Activated T-cell treated with anti-CD3 and anti-CD28 coated beads for 1 hour (primary cell): ENCODE measurements around the gene SLAMF7.
"Not testable (repeated sequence)": the region's sequence is repeated elsewhere in the genome, so short reads cannot be mapped to it uniquely, and the experiment has no call there.

Experiments
- DNase-seq: peaks from one replicate; pipeline ENCODE4 v3.0.0-alpha.2; 2020; ENCODE audit warnings: low read depth

SLAMF7 gene, protein sequence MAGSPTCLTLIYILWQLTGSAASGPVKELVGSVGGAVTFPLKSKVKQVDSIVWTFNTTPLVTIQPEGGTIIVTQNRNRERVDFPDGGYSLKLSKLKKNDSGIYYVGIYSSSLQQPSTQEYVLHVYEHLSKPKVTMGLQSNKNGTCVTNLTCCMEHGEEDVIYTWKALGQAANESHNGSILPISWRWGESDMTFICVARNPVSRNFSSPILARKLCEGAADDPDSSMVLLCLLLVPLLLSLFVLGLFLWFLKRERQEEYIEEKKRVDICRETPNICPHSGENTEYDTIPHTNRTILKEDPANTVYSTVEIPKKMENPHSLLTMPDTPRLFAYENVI

DNA sequence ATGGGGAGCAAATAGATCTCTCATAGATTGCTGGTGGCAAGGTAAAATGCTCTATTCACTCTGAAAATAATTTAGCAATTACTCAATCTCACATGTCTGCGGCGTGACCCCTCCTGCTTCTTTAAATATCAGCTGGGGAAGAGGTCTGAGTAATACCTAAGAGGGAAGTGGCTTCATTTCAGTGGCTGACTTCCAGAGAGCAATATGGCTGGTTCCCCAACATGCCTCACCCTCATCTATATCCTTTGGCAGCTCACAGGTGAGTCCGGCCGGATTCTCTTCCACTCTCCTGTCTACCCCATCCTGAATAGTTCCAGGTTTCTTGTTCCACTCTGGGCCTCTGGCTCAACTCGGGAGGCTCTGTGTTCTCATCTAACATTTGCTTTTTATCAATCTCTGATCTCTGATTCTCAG, at the start of gene SLAMF7:
Gene SLAMF7, plus strand, starts transcription at position 150 of the 414 bp plus-strand sequence. Its CDS starts 55 bp downstream, at position 205.
- no peak for DNase-seq

DNA sequence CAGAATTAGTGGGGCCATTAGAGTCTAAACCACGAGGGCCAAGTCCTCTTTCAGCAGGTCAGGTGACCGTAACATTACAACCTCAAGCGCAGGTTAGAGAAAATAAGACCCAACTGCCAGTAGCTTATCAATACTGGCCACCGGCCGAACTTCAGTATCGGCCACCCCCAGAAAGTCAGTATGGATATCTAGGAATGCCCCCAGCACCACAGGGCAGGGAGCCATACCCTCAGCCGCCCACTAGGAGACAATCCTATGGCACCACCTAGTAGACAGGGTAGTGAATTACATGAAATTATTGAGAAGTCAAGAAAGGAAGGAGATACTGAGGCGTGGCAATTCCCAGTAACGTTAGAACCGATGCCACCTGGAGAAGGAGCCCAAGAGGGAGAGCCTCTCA, 46.7 kb upstream of the SLAMF7 start:
- DNase-seq, result not testable (repeated sequence)

- no peak for DNase-seq
These were observed 36.9 kb upstream of the SLAMF7 start for GRCh38 chr1:160702100-160702499.

- no peak for DNase-seq
These were observed 34.8 kb upstream of the SLAMF7 start for GRCh38 chr1:160704250-160704649.

DNA sequence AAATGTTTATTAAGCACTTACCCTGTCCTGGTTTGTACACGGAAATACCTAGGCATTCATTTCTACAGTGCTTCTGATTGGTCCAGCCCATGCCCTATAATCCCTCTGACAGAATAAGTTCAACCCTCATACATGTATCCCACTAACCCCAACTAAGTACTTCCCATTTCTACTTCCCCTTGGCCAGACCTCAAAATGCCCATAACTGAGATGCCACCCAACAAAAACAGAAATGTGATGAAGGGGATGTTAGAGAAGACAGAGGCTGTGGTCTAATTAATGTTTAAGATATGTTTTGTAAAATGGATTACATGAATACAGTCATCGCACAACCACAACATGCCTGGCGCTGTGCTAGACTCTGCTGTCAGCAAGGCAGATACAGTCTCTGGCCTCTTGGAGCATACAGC, 33.8 kb upstream of the SLAMF7 start:
- DNase-seq, result not testable (repeated sequence)

- no peak for DNase-seq
These were observed 33.3 kb upstream of the SLAMF7 start for GRCh38 chr1:160705742-160706141.

DNA sequence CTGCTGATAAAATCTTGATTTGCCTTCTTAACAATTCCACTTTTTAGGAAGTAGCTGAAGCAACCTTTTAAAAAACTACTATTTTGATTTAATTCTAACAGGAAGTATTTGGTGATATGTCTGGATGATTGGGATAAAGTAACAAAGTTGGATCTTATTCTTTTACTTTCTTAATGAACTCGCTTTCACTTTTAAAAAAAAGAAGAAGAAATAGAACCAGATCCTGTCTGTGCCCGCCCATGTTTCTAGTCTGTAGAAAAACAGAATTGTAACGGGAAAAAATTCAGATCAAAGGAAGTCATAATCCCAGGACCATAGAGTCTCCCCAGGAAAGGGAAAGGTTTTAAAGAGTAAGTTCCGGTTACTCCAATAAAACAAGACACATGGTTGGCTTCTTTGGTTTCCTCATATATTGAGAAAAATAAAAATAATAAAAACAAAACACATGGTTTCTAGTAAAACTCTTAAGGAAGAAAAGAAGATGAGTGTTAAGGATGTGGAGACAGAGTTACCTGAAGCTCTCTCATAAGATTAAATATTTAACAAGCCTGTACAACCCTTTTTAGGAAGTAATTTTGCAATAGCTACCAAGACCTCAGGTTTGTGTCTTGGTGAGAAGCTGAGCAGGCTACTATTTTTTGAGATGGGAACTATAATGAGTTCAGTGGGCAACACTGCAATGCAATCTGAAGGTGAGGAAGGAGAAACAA, 32.4 kb upstream of the SLAMF7 start:
- no peak for DNase-seq

DNA sequence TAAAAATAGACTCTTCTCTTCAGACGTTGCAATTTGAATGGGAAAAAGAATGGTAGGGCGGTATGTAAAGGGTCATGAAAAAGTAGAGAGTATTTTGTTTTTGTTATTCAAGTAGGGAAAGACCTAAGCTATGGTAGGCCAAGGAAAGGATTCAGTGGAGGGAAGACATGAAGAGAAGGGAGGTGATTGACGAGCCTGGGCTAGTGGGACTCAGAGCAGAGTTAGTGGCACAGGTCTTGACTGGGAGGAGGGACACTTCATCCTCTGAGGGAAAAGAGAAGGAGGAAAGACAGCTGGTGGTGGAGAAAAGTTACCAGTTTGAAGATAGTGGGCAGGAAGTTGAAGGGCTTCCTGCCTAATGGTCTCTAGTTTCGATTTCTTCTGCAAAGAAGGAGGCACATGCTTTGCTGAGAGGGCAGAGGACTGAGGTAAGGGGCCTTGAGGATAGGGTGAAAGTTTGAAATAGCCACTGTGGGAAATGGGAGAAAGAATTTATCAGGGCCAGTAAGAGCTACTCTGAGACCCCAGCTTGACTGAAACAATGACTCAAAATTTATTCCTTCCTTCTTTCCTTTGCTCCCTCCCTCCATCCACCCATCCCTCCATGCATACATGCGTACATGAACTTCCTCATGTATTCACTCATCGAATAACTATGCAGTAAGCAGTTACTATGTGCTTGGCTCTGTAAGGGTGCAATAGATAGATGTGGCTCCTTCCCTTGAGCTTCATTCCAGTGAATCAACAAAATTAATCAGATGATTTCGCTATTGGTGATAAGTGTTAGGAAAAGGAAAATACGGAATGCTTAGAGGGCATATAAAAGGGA, 31.6 kb upstream of the SLAMF7 start:
- no peak for DNase-seq

DNA sequence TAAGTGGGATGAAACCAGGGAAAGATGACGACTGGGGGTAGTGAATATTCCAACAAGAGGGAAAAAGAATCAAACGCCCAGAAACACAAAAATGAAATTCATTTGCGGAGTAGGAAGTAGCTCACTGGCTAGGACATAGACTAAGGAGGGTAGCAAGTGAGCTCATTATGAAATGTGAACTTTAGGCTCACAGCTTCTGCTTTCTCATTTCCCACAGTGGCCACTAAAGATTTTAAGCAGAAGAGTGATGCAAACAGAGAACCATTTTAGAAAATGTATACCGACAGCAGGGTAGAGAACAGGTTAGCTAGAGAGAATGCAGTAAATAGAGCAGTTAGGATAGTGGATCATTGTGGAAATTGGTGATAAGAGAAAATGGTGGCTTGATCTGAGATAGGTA, 30.9 kb upstream of the SLAMF7 start:
- no peak for DNase-seq

GRCh38 chr1:160708801-160709200, 30.2 kb upstream of the SLAMF7 start:
- DNase-seq, result no peak

- no peak for DNase-seq
These were observed 29.3 kb upstream of the SLAMF7 start for GRCh38 chr1:160709715-160710114.

DNA sequence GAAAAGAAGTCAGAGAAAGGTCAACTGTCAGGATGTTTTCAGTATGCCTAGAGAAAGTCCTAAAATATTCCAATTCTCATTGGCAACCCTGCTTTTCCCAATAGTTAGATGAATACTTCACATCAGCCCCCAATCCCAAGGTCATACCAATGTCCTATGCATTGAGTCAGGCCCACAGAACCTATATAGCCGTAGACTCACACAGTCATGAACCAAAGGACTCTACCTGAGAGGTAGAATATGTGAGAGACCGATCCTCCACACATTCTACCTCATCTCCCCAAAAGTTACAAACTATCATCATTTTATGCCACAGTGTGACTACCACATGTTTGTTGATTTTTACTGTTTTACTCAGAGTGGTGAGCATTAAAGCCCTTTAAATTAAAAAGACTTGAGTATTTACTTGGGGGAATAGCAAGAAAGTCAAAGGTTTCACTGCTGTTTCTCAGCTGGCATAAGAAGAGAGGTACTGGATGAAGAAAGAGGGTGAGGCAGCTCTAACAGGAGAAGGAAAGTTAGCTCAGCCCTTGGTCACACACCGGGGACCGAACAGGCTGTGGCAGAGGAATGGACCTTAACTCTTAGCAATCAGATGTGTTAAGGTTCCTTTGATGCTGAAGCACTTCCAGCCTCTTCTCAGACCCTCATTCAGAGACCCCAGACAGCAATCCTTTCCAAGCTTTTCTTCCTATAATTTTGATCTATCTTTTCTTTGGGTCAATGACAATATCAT, 28.4 kb upstream of the SLAMF7 start:
- no peak for DNase-seq

- DNase-seq, result no peak
These were observed 27.8 kb upstream of the SLAMF7 start for GRCh38 chr1:160711276-160711601.

- peak; percentile 28 for DNase-seq
These were observed 27.3 kb upstream of the SLAMF7 start, which contains the start of gene CD48 for GRCh38 chr1:160711602-160712311. Gene CD48, minus strand, starts transcription at chr1:160711822. Its CDS starts 59 bp downstream, at chr1:160711763.

- DNase-seq, result not testable (repeated sequence)
These were observed 26.4 kb upstream of the SLAMF7 start for GRCh38 chr1:160712525-160713080.

GRCh38 chr1:160713161-160713560, 25.9 kb upstream of the SLAMF7 start:
- DNase-seq, result no peak

DNA sequence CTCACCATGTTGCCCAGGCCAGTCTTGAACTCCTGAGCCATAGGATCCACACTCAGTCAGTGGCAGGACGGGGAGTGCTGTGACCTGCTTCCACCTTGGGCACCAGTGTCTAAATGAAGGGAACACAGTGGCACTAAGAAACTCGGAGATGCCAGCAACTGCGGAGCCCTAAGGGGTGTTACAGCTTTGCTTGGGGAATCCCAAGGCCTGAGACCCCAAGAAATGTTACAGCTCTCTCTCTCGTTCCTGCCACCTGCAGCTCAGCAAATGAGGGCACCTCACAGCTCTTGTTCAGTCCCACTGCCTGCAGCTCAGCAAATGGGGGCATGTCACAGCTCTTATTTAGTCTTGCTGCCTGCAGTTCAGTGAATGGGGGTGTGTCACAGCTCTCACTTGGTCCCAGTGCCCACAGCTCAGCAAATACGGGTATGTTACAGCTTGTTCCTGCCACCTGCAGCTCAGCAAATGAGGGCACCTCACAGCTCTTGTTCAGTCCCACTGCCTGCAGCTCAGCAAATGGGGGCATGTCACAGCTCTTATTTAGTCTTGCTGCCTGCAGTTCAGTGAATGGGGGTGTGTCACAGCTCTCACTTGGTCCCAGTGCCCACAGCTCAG, 24.9 kb upstream of the SLAMF7 start:
- DNase-seq, result not testable (repeated sequence)

DNA sequence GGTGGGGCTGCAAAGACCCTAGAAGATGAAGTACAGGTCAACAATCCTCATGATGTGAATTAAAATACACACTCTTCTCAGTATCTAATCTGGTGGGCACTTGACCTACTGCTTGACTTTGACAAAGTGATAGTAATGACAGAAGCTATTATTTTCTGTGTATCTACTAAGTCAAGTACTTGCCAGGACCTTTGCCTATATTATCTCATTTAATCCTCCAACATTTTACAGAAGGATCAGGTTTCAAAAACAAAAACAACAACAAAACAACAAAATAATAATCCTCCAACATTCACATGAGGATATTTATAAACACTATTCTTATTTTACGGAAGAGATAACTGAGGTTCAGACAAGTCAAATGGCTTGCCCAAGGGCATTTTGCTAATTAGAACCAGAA, 23.0 kb upstream of the SLAMF7 start:
- DNase-seq, result no peak

DNA sequence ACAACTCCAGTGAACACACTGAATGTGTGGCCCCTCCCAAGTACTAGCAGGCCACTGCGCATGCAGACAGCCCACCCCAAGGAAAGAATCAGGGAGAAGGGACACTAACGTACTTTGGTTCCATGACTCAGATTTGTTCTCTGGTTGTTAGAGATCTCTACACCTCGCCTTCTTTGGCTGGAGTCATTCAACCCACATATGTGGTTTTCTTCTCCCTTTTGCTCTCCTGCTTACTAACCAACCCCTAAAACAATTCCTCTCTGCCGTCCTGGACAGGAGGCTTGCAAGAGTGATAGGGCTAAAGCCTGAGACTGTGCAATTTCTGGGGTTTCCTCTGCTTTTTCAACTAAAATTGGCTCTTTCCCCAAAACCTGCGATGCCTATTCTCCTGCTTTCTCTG, 21.7 kb upstream of the SLAMF7 start:
- DNase-seq, result no peak

- no peak for DNase-seq
These were observed 20.8 kb upstream of the SLAMF7 start for GRCh38 chr1:160718210-160718609.
